ENCODE data around the gene COL27A1. TPM values are rescaled to one million over a fixed set of nuclear protein-coding genes. Genes with fewer than 3 reads are reported as not detected.

COL27A1 gene
- total RNA-seq, 1 donor from 2014 or later, result 65.1 TPM

- peak overlapping the region; percentile 28 for H3K4me3 Mint-ChIP-seq
- no peak for TF ChIP-seq CTCF (conservative IDR thresholded peaks at IDR 0.05)
- no peaks in the 10 kb centered on the region for H3K9me3 Mint-ChIP-seq
- peaks cover 42% of the 10 kb centered on the region for H3K4me1 Mint-ChIP-seq (ENCODE audit: unreplicated experiment)
- no peak for DNase-seq (ENCODE audit: extremely low spot score, unreplicated experiment)
- peak overlapping the region; percentile 55 for H3K27ac Mint-ChIP-seq
- peaks cover 10% of the 10 kb centered on the region for H3K36me3 Mint-ChIP-seq
- H3K27me3 Mint-ChIP-seq, result no peaks in the 10 kb centered on the region
Measured at GRCh38 chr9:114164191-114164794, 9.0 kb downstream of the COL27A1 start.

GRCh38 chr9:114165407-114166102, 10.2 kb downstream of the COL27A1 start:
- Mint-ChIP-seq H3K9me3 (no peaks in the 10 kb centered on the region), H3K36me3 (peaks cover 10% of the 10 kb centered on the region), H3K27ac (no peak overlapping the region), H3K4me3 (no peak overlapping the region), H3K27me3 (no peaks in the 10 kb centered on the region), H3K4me1 (ENCODE audit: unreplicated experiment) (peaks cover 46% of the 10 kb centered on the region)
- TF ChIP-seq CTCF (conservative IDR thresholded peaks at IDR 0.05), result no peak
- DNase-seq (ENCODE audit: extremely low spot score, unreplicated experiment), result no peak

GRCh38 chr9:114166103-114166470, 10.8 kb downstream of the COL27A1 start:
- no peak for DNase-seq (ENCODE audit: extremely low spot score, unreplicated experiment)
- H3K36me3 Mint-ChIP-seq, result peaks cover 10% of the 10 kb centered on the region
- H3K27me3 Mint-ChIP-seq, result no peaks in the 10 kb centered on the region
- H3K4me1 Mint-ChIP-seq (ENCODE audit: unreplicated experiment), result peaks cover 45% of the 10 kb centered on the region
- no peaks in the 10 kb centered on the region for H3K9me3 Mint-ChIP-seq
- no peak overlapping the region for H3K27ac Mint-ChIP-seq
- H3K4me3 Mint-ChIP-seq, result no peak overlapping the region
- no peak for TF ChIP-seq CTCF (conservative IDR thresholded peaks at IDR 0.05)

GRCh38 chr9:114166614-114167572, 11.6 kb downstream of the COL27A1 start:
- H3K4me3 Mint-ChIP-seq, result no peak overlapping the region
- no peak overlapping the region for H3K27ac Mint-ChIP-seq
- no peaks in the 10 kb centered on the region for H3K9me3 Mint-ChIP-seq
- DNase-seq (ENCODE audit: extremely low spot score, unreplicated experiment), result no peak
- peaks cover 10% of the 10 kb centered on the region for H3K36me3 Mint-ChIP-seq
- peaks cover 44% of the 10 kb centered on the region for H3K4me1 Mint-ChIP-seq (ENCODE audit: unreplicated experiment)
- TF ChIP-seq CTCF (conservative IDR thresholded peaks at IDR 0.05), result no peak
- no peaks in the 10 kb centered on the region for H3K27me3 Mint-ChIP-seq

- no peak for TF ChIP-seq CTCF (conservative IDR thresholded peaks at IDR 0.05)
- peaks cover 10% of the 10 kb centered on the region for H3K36me3 Mint-ChIP-seq
- H3K4me1 Mint-ChIP-seq (ENCODE audit: unreplicated experiment), result peaks cover 39% of the 10 kb centered on the region
- H3K4me3 Mint-ChIP-seq, result no peak overlapping the region
- no peaks in the 10 kb centered on the region for H3K9me3 Mint-ChIP-seq
- no peak for DNase-seq (ENCODE audit: extremely low spot score, unreplicated experiment)
- no peaks in the 10 kb centered on the region for H3K27me3 Mint-ChIP-seq
- H3K27ac Mint-ChIP-seq, result no peak overlapping the region
Measured at GRCh38 chr9:114167591-114168091, 12.3 kb downstream of the COL27A1 start.

Measured in type B pancreatic cell (in vitro differentiated cells).